ENCODE results near the gene TDRD1.

The TDRD1 gene

DNA sequence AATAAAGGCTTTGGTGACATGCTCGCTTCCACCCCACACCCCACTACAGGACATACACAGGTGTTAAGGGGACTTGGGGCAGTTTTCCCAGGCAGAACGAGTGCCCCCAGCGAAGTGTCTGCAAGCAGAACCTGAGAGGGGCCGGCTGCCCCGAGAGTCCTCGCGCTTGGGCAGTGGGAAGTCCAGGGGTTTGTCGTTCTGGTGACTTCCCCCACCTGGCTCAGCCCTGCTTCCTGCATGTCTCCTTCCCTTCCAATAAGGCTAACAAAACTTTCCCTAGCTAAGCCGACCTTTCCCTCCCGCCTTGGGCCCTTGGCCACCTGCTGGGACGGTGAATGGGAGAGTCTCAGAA, 60.8 kb downstream of the TDRD1 start:
- no peak for DNase-seq

DNA sequence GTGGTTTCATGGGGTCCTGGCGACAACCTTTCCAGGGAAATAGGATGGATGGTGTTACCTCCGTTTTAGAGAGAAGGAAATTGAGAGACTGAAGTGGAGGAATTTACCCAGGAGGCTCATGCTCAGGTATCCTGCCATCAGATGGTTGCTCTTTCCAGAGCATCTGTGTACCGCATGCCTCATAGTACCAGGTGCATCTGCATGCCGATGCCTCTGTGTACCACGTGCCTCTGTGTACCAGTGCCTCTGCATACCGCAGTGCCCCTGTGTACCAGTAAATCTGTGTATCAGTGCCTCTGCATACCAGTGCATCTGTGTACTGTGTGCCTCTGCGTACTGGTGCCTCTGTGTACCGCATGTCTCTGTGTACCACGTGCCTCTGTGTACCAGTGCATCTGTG, 63.1 kb downstream of the TDRD1 start:
- DNase-seq: no peak

DNA sequence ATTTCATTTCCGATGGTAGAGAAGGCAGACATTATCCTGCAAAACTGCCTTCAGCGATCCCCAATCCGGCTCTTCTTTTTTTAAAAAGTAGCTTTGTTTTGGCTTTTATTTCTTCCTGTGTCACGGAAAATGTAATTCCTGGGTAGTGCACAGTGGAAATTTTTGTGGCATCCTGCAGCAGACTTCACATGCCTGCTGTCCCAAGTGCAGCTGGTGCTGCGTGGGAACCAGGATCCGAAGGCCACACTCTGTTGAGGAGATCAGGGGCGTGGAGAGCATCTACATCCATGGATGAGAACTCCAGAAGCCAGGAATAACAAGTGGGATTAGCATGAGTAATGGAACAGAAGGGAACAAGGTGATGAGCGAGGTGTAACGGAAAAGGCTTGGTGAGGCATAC, 64.5 kb downstream of the TDRD1 start:
- DNase-seq: no peak

DNA sequence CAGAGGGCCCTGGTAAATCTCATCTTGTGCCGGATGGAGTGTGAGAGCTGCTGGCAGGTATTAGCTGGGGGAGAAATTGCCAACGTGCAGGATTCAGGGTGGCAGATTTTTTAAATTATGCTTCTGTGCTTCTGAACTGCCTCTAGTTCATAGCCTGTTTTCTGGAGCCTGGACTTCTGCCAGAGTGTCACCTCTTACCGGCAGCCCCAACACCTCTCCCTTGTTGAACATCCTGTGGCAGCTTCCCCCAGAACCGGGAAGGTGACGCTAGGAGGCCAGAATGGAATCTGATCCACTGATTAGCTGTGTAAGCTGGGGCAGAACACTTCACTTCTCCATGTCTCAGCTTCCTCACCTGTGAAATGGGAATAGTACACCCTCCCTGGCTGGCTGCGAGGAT, 65.0 kb downstream of the TDRD1 start:
- DNase-seq: no peak

DNA sequence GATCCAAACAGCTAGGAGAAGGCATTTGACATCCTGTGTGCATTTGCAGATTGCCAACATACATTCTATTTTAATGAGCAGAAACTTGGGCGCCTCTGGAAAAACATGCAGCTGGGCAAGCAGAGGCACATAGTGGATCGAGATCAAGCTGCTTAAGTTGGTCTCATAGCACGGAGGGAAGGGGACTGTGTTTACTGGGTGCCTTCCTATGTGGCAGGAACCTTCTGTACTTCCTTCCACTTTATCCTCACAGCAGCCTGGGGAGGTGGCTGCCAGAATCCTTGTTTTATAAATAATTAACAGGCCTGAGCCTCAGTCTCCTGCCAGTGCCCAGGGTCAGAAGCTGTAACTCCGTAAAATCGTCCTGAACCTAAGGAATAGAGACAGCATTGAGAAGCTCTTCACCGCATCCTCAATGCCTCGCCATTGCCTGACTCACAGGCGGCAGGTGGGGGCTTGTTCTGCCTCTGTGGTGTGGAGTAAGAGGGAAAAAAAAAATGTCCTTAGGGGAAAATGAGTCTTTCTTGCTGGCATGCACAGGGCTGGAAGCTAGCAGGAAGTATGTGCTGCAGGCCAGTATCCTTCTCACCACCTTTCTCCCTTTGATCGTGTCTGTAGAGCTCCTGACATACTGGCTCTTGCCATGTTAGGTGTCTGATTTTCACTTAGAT, 66.1 kb downstream of the TDRD1 start:
- no peak for DNase-seq

DNA sequence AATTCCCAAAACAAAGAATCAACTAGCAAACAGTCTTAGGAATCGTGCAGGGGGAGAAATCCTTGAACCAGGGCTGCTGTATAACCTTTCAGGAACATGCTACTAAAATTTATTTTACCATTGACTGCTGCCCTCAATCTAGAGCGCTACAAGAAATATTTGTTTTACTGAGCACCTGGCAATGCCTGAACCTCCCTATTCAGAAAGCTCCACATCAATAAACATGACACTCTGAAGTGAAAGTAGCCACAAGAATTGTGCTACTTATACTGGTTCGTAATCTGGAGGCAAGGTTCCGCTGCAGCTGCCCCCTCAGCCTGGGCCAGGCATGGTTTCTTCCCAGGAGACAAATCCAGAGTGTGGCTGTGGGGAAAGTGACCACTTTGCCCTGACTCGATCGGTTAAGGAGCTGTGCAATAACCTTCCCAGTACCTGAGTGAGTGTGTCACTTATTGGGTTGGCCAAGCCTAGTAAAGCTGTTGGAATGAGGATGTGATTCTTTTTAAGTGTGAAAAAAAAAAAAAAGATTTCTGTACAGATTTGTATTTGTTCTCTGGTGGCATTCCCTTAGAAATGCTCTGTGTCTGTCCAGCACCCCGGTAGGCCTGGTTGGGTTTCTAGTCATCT, 67.6 kb downstream of the TDRD1 start:
- no peak for DNase-seq

DNA sequence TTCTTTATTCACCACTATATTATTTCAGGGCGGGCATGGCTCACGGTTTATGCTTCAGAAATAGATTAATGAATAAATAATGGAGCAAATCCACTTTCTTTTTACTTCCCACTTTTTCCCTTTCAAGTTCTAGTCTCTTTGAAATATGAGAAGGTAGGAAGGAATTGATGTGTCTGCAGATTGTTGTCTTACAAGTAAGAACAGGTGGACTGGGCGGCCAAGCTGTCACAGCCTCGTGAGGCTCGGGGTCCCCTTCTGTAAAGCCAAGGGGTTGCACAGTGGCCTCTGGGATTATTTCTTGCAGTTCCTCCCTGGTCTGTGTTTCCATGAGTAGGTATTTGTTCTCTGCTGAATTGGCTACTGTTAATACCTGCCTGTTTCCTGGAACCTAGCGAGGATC, 71.1 kb downstream of the TDRD1 start:
- DNase-seq: no peak

DNA sequence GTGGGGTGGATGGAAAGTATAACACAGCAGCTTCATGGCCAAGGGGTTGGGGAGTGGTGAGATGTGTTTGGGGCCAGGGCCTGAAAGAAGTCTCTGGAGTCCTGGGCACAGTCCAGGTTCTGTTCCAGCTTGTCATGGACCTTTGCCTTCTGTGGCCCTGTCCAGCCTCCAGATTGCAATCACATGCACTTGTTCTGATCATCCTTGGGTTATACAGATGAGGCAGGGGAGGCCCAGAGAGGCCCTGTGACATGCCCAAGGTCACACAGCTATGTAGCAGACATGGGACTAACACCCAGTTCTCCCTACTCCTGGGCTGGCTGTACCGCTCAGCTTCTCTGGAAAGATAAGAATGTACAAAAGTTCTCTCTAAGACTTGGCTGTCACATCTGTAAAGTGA, 71.6 kb downstream of the TDRD1 start:
- DNase-seq: no peak

DNA sequence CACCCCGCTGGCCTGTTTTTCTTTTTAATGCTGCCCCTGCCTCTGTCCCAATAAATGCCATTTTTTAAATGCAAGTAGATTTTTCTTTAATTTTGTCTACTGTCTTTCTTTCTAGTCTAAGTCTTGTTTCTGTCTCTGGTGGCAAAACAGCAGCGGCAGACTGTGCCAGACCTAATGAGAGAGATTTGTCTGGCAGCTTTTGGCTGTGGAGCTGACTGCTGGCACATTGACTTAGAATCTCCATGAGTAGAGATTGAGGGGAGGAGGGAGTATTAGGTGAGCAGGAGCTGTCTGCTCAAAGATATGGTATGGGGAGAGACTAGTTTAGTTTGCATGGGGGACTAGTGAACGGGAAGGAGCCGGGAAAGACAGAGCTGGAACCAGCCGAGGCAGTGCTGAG, 72.9 kb downstream of the TDRD1 start:
- no peak for DNase-seq

DNA sequence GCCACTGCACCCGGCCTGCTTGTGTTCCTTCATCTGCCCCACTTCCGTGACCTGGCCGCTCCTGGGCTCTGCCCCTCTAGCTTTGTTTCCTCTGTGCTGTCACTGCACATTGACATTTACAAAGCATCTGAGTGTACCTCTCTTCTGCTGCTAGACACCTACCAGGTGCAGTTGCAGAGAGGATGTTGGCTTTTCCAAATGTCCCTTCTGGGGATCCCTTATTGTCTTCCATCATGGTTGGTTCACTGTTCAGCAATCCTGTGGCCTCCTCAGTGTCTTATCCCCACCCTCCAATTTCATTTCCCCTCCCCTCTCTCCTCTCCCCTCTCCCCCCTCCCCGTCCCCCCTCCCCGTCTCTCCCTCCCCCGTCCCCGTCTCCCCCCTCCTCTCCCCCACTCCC, 73.7 kb downstream of the TDRD1 start:
- DNase-seq: no peak

DNA sequence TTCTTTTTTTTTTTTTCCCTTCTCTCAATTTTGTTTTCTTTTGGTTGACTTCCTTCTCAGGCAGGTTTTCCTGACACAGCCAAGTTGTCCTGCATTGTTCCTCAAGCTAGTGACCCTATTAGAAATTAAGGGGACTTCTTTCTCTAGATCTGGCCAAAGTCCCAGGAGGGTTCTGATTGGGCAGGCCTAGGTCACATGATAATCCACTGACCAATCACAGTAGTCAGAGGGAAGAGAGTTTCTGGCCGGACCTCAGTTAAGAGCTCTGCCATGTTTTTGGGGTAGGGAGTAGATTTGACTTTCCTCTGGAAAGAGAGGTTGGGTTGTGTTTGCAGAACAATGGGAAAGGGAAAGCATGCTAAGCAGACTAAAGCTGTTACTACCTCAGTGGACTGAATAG, 76.1 kb downstream of the TDRD1 start:
- no peak for DNase-seq

DNA sequence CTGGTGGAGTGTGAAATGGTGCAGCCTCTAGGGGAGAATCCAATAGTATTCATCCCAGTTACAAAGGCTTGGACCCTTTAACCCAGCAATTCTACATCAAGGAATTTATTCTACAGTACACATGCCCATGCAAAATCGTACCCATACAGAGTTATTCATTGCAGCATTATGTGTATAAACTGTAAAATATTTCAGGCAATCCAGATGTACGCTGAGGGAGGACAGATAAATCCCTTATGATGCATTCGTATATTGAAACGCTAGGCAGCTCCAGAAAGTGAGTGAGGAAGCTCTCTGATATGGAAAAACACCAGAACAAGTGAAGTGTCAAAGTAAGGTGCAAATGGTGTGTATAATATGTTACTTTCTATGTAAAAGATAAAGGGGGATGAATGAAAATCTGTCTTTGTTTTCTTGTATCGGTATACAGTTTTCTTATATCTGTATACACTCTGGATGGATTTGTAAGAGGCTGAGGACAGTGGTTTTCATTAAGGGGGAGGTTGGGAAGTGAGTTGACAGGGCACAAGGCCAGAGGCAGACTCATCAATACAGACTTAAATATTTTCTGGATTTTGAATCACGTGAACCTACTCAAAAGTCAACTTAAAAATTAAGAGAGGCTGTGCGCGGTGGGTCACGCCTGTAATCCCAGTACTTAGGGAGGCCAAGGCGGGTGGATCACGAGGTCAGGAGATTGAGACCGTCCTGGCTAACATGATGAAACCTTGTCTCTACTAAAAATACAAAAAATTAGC, 77.0 kb downstream of the TDRD1 start:
- no peak for DNase-seq

DNA sequence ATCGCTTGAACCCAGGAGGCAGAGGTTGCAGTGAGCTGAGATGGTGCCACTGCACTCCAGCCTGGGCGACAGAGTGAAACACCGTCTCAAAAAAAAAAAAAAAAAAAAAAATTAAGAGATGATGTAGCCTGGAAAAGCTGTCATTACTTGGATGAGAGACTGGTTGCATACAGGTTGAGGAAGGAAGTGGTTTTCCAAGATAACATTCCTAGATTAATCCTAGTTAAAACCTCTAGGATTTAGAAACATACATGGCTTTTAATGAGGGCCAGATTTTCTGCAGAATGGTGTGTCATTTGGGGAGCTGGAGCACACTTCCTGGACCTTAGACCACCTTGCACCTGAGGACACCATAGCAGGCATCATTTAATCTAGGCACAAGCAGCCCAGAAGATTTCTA, 77.7 kb downstream of the TDRD1 start:
- no peak for DNase-seq

DNA sequence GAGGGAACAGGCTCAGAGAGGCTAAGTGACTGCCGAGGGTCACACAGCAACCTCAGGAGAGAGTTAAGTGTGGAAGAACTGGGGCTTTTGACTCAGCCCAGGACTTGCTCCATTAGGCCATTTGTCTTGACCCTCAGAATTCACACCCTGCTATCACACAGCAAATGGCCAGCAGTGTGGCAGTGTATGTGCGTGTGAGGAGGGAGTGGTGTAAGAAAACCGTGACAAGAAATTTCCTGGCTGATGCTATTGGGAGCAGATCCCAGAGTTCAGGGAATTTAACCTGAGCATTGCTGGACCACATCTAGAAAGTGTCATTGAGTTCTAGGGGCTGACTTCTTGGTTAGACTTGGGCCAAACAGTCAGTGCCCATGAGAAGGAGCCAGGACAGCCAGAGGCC, 78.3 kb downstream of the TDRD1 start:
- no peak for DNase-seq

DNA sequence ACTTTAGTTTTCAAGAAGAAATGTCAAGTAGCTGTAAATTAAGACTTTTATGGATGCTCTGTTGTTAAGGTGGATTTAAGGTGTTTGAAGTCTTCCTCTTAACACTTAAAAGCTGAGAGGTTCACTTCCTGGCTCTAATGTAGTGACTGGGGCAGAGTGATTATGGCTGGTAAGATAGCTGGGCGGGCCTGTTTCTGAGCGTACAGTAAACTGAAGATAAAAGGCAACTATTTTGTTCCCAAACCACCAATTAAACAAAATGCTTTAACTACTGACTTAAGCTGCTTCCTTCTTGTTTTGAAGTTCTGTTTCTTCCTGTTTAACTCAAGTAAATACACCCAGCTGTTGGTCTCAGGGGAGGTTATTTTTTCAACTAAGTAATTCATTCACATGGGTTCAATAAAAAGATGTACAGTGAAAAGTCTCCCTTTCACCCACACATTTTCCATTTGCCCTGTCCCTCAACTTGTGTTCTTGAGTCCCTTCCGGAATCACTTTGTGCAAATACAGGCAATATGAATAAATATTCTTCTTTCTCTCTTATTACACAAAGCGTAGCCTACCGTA, 79.2 kb downstream of the TDRD1 start:
- no peak for DNase-seq

DNA sequence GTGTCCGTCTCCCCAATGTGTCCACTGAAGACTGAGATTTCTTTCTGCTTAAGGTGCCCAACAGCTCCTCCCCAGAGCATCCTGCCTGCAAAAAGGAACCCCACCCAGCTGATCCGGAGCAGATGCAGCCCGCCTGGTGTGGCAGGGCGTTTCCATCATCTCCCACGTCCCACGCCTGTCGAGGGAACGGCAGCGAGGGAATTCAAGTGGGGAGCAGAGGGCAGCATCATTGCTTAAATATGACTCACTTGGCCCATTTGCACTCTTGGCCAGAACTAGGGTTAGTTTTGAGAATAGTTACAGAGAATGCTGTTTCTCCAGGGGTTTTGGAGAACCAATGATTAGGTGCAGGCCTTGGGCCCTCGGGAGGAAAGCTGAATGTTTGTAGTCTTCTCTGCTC, 80.7 kb downstream of the TDRD1 start:
- no peak for DNase-seq

DNA sequence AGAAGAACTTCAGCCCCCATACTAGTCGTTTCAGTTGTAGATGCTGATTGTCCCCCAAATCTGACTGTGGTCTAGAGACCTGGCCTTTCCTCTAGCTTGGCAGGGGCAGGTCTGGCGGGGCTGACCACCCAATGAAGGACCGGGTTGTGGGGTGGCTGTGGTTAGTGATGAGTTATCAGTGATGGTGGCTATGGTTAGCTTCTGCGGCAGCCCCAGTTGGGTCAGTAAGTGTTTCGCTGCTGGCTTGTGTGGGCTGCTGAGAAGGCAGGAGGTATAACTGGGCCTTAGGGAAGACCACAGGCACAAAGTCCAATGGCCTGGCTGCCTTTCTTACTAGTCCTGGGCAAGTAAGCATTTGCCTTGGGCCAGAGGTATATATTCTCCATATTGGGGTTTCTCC, 81.2 kb downstream of the TDRD1 start:
- DNase-seq: no peak

DNA sequence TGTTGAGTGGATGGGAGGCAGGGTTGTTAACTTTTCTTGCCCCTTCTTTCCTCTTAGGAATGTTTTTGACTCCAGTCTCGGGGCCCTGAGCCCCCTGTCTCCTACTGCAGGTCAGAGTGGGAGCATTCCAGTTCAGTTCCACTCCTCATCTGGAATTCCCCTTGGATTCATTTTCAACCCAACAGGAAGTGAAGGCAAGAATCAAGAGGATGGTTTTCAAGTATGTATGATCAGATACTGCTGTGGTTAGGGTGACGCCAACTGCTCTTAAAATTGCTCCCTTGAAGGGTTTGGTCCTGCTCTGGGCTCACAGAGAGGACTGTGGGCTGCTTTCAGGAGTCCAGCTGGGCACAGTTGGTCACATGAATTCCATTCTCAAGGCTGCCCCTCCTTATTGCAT, 81.9 kb downstream of the TDRD1 start:
- DNase-seq: no peak

DNA sequence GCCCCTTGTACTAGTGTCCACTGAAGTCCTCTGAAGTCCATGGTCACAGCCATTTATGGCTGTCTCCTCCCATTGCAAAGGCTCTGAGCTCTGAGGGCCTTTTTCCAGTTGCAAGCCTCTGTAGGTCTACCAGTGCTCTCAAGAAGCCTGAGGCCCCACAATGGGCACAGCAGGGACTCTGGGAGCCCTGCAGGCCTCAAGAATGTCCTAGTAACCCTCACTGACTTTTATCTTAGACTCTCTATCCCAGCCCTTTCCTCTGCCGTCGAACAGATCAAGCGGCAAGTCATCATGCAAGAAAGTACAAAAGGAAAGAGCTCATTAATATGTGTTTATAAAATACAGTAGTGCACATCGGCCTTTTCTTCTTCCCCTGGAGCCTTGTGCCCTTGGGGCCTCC, 83.3 kb downstream of the TDRD1 start:
- DNase-seq: no peak

DNA sequence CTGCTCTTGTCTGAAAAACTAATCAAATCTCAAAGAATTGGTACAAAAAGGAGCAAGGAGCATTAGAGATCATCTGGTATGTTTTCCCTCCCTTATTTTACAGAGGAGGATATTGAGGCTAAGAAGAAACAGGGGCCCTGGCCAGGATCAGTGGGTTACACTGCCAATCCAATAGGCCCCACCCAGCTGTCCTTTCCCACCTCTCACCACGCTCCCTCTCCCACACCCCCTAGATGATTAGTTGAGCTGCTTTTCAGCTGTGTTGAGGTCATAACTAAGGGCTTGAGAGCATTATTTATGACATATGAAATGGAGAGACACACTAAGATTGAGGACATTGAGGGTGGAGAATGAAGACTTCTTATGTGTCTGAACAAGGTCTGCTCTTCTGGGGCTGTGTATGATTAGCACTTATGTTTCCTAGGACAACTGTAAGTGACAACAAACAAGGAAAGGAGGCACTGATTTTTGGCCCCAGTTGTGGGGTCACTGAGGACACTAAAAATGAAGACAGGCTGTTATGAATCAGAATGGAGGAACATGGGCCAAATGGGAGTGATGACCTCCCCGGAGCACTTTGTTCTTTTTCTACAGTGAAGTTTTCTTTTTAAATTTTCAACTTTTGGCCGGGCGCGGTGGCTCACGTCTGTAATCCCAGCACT, 86.4 kb downstream of the TDRD1 start:
- DNase-seq: no peak

DNA sequence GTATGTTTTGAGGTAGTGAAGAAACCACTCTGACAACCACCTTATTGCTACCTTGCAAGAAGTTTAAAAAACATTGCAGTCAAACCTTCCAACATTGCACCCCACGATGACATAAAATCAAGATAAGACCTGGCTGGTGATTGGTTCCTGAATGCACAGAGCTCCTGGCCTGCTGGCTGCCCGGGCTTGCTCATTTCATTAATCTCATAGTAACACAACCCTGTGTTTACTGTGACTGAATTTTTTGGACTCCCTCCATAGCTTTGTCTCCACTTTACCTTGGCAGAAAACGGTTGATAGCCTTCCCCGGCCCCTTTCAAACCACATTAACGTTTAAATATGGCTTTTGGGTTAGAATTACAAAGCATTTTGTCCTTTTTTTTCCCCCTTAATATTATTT, 87.4 kb downstream of the TDRD1 start:
- DNase-seq: no peak

DNA sequence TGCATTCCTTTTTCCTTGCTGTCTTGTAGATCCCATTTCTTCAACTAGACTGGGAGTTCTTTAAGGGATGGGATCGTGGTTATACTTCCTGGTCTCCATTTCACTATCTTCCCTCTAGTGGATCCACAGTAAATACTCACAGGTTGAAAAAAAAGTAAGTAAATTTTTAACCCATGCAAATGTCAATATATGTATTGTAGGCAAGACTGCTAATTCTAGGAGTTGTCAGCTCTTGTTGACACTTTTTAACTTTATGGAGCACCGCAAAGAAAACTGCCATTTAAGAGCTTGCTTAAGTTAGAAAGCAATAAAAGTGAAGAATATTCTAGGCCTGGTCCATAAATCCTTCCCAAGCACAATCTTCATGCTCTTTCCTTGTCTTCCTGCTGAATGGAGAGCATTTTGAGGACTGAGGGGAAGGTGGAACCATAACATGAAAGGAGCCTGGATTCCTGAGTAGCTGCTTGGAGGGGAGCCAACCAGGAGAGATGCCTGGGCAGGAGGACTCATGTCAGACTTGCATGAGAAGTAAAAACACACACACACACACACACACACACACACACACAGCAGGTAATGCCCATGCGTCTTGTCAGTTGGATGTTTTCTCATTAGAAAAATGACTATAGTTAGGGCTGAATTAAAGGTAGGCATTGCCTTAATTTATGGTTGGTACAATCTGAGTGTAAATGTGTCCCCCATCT, 92.1 kb downstream of the TDRD1 start:
- no peak for DNase-seq

DNA sequence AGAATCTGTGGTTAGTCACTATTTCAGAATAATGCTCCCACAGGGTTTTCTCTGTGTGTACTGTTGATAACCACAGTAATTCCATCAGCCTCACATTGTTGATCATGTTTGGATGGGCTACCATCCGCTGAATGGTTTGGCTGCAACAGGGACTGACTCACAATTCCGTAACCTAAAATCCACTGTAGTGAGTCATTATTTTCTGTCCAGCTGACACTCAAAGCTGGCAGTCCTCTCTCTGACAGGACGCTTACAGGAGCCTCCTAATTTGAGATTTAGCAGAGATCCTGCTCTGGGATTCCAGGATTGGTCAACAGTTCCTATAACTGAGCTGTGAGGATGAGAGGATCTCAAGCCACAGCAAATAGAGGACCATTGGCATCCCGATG, 92.6 kb downstream of the TDRD1 start:
- DNase-seq: no peak
